ENCODE measurements around the gene KIF17. TPM values are rescaled to one million over a fixed set of nuclear protein-coding genes. Genes with fewer than 3 reads are reported as not detected.

KIF17 gene
- total and polyA plus RNA-seq, 2 of the 8 experiments (the other 6 are each of a cell fraction or from before 2014, with no cell fraction given): 6.9 to 10.4 TPM

- H3K27ac ChIP-seq (ENCODE audit: low read depth, low read length): no peak overlapping the region
- no peak overlapping the region for H3K4me2 ChIP-seq (ENCODE audit: insufficient read depth in 1 of 2, low read depth in 2 of 2, low read length in 2 of 2)
- no peak overlapping the region for H3K18ac ChIP-seq (ENCODE audit: extremely low read depth, low read length)
- no peak overlapping the region for H2AFZ ChIP-seq (ENCODE audit: low read length)
- H4K20me1 ChIP-seq (replicated peaks in 1 of 2; ENCODE audit: control insufficient read depth in 1 of 2, insufficient read depth in 2 of 2, low read length in 2 of 2): peaks cover 2% of the 10 kb centered on the region in 2 experiments
- no peak overlapping the region for H3K23ac ChIP-seq (ENCODE audit: insufficient read length)
- peaks cover 0 to 6% (median 4%) of the 10 kb centered on the region in 4 experiments; a peak in 3 of 7 replicates for H3K4me1 ChIP-seq (replicated peaks in 1 of 4; ENCODE audit: control insufficient read depth in 3 of 4, insufficient read depth in 4 of 4, low read length in 3 of 4)
- no peak overlapping the region for H2BK12ac ChIP-seq (ENCODE audit: low read depth, low read length)
- no peak overlapping the region for H4K8ac ChIP-seq (ENCODE audit: extremely low read depth, insufficient read depth, low read length)
- H2BK20ac ChIP-seq (ENCODE audit: low read length): no peak overlapping the region
- H3K36me3 ChIP-seq (ENCODE audit: control insufficient read depth in 2 of 4, insufficient read depth in 4 of 4, low read length in 3 of 4): peaks cover 0 to 3% (median 0%) of the 10 kb centered on the region in 4 experiments; a peak in 1 of 8 replicates
- no peak overlapping the region for H2BK5ac ChIP-seq (ENCODE audit: low read depth, low read length)
- no peak overlapping the region for H3K56ac ChIP-seq (replicated peaks; ENCODE audit: insufficient read length, low read depth, low read length)
- no peaks in the 10 kb centered on the region for H3K79me2 ChIP-seq (ENCODE audit: control insufficient read depth in 1 of 2, insufficient read depth in 2 of 2, low read length in 2 of 2)
- no peak overlapping the region for H4K91ac ChIP-seq (replicated peaks; ENCODE audit: insufficient read length, low read length)
- FAIRE-seq (no peak), DNase-seq (ENCODE audit: low read depth in 1 of 2, low spot score in 2 of 2) (no peak)
- no peak overlapping the region for H2AK5ac ChIP-seq (ENCODE audit: low read depth, low read length)
- no peak overlapping the region for H3K14ac ChIP-seq (ENCODE audit: insufficient read length)
- no peak overlapping the region for H3K4me3 ChIP-seq (ENCODE audit: extremely low read depth in 1 of 4, insufficient read depth in 2 of 4, low read depth in 3 of 4, low read length in 4 of 4)
- no peak overlapping the region for H3K9ac ChIP-seq (replicated peaks in 1 of 4; ENCODE audit: extremely low read depth in 1 of 4, low read depth in 3 of 4, low read length in 3 of 4)
- H3K23me2 ChIP-seq (ENCODE audit: low read depth, low read length): peaks cover 5% of the 10 kb centered on the region; the same call in 1 of the 2 replicates
- ChIA-PET CTCF (ENCODE audit: partially characterized antibody) (interaction anchor here (1.0 to 2.5 kb wide), 4 partner anchors 19 to 39 kb away, joined by 3 to 8 read pairs (median 4); no protein-coding TSS in a partner anchor), POLR2A (ENCODE audit: partially characterized antibody) (interaction anchor here (0.6 kb wide), 2 partner anchors 16 to 258 kb away, joined by 3 to 4 read pairs; no protein-coding TSS in a partner anchor)
- H4K5ac ChIP-seq (ENCODE audit: insufficient read length, low read depth, low read length): no peak overlapping the region
- no peaks in the 10 kb centered on the region for H3K9me3 ChIP-seq (ENCODE audit: insufficient read depth in 2 of 2, low read depth in 1 of 2, low read length in 1 of 2)
- 88% methylated on average over 2 of the region's 2 CpGs; no CpG with 5 or more reads in 1 of the 2 experiments for WGBS, 2 experiments (ENCODE audit: extremely low coverage in 1 of 2, insufficient coverage in 1 of 2, insufficient read length in 1 of 2, insufficient replicate concordance in 2 of 2, low coverage in 1 of 2, low lambda C conversion rate in 2 of 2, missing lambda C conversion rate in 1 of 2)
- no peak overlapping the region for H3K4ac ChIP-seq (replicated peaks; ENCODE audit: insufficient read length, low read depth, low read length)
- no peak overlapping the region for H2BK120ac ChIP-seq (replicated peaks; ENCODE audit: low read depth, low read length)
- no peaks in the 10 kb centered on the region; a peak in 1 of 7 replicates for H3K27me3 ChIP-seq (replicated peaks in 1 of 4; ENCODE audit: control insufficient read depth in 3 of 4, extremely low read depth in 1 of 4, insufficient read depth in 3 of 4, low read length in 3 of 4)
- no peak overlapping the region for H2BK15ac ChIP-seq (ENCODE audit: low read length)
- no peaks in the 10 kb centered on the region for H3K79me1 ChIP-seq (ENCODE audit: low read depth, low read length)
- no peak for TF ChIP-seq ATF3 (IDR thresholded peaks at IDR 0.05; ENCODE audit: insufficient read depth, low read depth, low read length)
- TF ChIP-seq SP4 (IDR thresholded peaks at IDR 0.05; ENCODE audit: low read length): no peak
- no peak for TF ChIP-seq SIX5 (IDR thresholded peaks at IDR 0.05; ENCODE audit: low read depth, low read length)
- TF ChIP-seq EP300 (IDR thresholded peaks at IDR 0.05; ENCODE audit: borderline replicate concordance in 1 of 2, low read depth in 2 of 2, low read length in 2 of 2): no peak
- no peak for TF ChIP-seq ASH2L (IDR thresholded peaks at IDR 0.05; ENCODE audit: low read length)
- TF ChIP-seq USF2 (IDR thresholded peaks at IDR 0.05; ENCODE audit: low read length): no peak
- no peak for TF ChIP-seq ZNF274 (IDR thresholded peaks at IDR 0.05; ENCODE audit: borderline replicate concordance, extremely low read depth, low read length)
- TF ChIP-seq SIRT6 (IDR thresholded peaks at IDR 0.05; ENCODE audit: low read length): no peak
- no peak for TF ChIP-seq CBX5 (IDR thresholded peaks at IDR 0.05; ENCODE audit: low read depth, low read length)
- TF ChIP-seq E2F6 (IDR thresholded peaks at IDR 0.05): no peak
- TF ChIP-seq HDAC6 (IDR thresholded peaks at IDR 0.05; ENCODE audit: low read depth, low read length): no peak
- TF ChIP-seq TAF7 (optimal IDR thresholded peaks at IDR 0.05; ENCODE audit: borderline replicate concordance, low read depth, low read length): no peak
These were observed 24.2 kb downstream of the KIF17 start for GRCh38 chr1:20693623-20694022.
